ENCODE data around the gene MEIS1. TPM values are rescaled to one million over a fixed set of nuclear protein-coding genes. Genes with fewer than 3 reads are reported as not detected.

The MEIS1 gene
- total RNA-seq: not detected

DNA sequence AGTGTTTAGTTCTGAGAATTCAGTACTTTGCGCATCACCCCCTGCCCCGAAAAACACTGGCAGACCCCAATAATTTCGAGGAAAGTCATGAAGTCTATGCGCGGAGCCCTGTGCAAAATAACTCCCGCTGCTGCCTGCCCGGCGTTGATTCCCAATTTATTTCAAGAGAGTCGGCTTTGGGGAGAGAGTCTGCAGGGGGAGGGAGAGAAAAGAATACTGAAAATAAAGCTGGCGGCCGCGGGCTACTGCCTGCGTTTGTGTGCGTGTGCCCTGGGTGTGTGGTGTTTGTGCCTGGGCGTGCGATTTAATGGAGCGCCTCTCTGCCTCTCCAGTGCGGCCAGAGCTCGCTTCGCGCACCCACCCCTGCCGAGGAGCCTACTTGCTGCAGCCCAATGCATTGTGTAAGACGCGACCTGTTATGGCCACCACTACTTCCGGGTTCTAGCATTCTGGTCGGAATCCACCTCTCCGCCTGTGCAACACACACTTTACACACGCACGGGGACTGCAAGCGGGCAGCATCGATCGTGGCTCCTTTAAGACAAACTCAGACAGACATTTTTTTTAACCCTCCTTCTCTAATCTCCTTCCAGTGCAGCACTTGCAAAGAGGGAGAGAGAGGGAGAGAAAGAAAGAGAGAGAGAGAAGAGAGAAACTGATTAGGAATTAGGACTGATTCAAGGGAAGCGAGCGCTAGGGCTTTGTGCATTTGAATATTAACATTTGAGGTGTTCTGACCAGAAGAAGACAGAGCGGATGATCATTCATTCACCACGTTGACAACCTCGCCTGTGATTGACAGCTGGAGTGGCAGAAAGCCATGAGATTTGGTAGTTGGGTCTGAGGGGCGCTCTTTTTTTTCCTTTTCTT lies at the start of gene MEIS1:
Gene MEIS1 (plus strand): TSS at position 447 of the 870 bp plus-strand sequence. CDS start 732 bp downstream, outside the sequence.

